OCI-LY3 (cell line): ENCODE measurements around the gene MOB3B.

Experiments
- EZH2phosphoT487 ChIP-seq: fragments of 200-600 bp; shearing (Covaris generic); IDR thresholded peaks from 2 replicates; pipeline ENCODE4 v1.6.1; 2018; ENCODE audit warnings: antibody characterized with exemption, mixed run types, low read depth
- TF ChIP-seq, protein P1 (sequence below): fragments of 200-600, 300-600 bp; sonication (generic); IDR thresholded peaks from 2 replicates; pipeline ENCODE4 v1.5.1; 2014; ENCODE audit warnings: antibody characterized with exemption, low read length, low read depth

DNA sequence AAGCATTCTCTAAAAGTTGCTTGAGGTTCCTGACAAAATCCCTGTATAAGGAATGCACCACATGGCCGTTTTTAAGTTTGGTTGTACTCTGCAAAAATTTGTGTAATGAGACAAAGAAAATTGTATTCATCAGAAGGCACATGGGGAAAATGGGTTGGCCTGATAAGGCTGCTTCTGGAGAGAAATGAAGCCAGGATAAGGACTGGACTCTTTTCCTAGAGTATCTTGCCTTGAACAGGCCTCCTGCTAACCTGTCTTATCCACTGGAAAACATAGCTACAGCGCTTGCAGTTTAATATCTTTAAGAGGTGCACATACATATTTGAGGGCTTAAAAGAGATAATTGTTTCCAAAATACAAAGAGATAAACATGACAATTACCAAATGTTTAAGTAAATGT, 46.9 kb downstream of the MOB3B start:
- TF ChIP-seq, protein P1, sequence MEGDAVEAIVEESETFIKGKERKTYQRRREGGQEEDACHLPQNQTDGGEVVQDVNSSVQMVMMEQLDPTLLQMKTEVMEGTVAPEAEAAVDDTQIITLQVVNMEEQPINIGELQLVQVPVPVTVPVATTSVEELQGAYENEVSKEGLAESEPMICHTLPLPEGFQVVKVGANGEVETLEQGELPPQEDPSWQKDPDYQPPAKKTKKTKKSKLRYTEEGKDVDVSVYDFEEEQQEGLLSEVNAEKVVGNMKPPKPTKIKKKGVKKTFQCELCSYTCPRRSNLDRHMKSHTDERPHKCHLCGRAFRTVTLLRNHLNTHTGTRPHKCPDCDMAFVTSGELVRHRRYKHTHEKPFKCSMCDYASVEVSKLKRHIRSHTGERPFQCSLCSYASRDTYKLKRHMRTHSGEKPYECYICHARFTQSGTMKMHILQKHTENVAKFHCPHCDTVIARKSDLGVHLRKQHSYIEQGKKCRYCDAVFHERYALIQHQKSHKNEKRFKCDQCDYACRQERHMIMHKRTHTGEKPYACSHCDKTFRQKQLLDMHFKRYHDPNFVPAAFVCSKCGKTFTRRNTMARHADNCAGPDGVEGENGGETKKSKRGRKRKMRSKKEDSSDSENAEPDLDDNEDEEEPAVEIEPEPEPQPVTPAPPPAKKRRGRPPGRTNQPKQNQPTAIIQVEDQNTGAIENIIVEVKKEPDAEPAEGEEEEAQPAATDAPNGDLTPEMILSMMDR: no peak
- TF ChIP-seq EZH2phosphoT487: no peak
